GM21825 (cell line): ENCODE measurements around the gene EHD1.

Source experiments
- ATAC-seq: cut with Tn5 transposase; IDR thresholded peaks from one replicate; pipeline ENCODE4 v1.9.1; 2021; ENCODE audit warnings: mild to moderate bottlenecking, moderate library complexity; ENCODE audit not compliant: unreplicated experiment

EHD1 gene

DNA sequence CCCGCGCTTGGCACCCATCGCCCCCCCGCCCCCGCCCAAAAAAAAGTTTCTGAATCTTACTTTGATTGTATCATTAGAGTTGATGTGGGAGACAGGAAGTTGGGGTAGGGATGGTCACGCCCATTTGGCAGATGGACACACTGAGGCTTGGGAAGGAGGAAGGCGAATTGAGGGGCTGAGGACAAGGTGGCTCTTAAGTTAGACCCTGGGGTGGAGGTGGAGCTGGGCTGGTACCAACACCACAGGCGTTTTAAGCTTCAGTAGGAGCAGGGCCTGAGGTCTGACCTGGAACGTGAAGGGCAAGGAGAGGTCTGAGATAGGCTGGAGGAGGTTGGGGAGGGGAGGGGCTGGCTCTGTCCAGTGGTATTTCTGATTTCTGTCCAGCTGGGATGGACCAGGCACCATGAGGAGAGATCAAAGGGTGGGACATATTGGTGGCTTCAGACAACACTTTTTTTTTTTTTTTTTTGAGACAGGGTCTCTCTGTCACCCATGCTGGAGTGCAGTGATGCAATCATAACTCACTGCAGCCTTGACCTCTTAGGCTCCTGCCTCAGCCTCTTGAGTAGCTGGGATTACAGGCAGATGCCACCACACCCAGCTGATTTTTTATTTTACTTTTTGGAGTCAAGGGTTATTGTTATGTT, 33.2 kb downstream of the EHD1 start:
- no peak for ATAC-seq

DNA sequence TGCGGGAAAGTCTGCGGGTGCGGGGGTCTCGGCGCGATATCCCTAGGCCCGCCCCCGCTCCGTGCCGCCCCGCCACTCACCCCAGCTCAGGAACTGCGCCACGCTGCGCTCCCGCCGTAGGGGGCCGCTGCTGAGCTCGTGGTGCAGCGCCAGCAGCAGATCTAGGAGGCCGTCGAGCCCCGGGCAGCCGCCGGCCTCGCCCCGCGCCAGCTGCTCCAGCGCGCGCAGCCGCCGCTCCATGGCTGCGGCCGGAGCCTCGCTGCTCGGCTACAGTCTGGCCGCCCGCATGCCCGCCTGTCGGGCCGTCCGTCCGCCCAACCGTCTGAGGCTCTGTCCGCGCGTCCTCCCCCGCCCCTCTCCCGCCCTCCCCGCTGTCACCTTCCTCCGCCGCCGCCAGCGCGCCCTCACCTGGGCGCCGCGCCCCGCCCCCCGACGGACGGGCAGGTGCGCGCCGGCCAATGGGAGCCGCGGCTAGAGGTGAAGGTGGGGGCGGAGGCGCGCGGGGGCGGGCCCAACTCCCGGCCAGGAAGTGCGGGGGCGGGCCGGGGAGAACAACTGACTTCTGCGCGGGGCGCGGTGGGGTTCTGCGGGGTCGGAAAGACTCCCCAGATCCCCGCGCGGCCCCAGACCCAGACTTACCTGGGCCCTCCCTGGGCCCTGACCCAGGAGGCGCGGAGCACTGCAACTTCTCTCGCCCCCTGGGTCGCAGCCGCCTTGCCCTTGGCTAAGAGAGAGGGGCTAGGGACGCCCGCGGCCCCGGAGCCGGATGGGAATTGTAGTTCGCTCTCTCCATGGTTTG, 33.9 kb downstream of the EHD1 start, which contains the start of gene CDC42BPG:
Gene CDC42BPG, minus strand, starts transcription at position 324 of the 799 bp plus-strand sequence. Its CDS starts 84 bp downstream, at position 240.
- peak; percentile 36 for ATAC-seq

GRCh38 chr11:64843686-64844329, 34.6 kb downstream of the EHD1 start:
- ATAC-seq: no peak

GRCh38 chr11:64842851-64843685, 35.4 kb downstream of the EHD1 start:
- ATAC-seq: no peak

DNA sequence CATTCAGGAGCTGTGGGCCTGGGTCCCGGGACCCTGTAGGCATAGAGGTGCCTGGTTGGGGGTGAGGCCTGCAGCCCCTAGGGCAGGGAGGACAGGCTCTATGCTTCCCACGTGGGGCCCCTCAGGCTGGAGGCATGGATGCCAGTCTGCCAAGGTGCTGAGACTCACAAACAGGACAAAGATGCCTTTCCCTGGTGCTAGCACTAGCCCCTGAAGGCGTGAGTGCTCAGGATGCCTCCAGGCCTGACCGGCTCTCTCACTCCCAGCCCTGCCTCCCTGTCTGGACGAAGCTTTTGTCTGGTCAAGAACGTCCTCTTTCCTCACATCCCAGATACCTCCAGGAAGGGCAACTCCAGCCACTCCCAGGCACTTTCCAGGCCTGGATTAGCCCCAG, 36.1 kb downstream of the EHD1 start:
- ATAC-seq: no peak

DNA sequence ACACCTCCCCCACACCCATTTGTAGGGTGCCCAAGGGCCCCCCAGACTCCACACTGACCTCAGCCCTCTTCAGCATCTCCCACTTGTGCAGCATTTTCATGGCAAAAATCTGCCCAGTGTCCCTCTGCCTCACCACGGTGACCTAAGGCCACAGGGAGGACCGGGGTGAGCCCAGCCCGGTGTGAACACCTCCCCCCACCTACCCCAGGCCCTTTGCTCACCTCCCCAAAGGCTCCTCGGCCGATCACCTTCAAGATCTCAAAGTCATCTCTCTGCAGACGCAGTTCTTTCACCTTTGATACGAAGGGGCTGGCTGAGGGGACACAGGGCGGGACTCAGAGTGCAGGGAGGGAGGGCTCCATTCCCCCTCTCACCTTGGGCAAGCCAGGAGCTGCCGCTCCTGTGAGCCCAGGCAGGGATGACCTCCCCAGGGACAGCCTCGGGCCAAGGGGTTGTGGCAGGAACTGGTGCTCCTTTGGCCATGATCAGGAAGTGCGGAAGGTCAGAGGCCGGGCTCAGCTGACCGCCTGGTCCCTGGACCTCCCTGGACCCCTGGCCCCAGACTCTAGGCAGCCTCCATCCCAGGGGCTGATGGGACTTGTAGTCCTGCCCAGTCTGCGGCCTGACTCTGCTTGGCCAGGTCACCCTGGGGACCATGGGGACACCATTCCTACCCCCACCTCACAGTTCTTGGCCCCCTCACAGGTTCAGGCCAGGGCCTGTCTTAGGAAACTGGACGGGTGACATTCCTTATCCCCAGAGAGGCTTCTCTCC, 36.6 kb downstream of the EHD1 start:
- ATAC-seq: no peak

DNA sequence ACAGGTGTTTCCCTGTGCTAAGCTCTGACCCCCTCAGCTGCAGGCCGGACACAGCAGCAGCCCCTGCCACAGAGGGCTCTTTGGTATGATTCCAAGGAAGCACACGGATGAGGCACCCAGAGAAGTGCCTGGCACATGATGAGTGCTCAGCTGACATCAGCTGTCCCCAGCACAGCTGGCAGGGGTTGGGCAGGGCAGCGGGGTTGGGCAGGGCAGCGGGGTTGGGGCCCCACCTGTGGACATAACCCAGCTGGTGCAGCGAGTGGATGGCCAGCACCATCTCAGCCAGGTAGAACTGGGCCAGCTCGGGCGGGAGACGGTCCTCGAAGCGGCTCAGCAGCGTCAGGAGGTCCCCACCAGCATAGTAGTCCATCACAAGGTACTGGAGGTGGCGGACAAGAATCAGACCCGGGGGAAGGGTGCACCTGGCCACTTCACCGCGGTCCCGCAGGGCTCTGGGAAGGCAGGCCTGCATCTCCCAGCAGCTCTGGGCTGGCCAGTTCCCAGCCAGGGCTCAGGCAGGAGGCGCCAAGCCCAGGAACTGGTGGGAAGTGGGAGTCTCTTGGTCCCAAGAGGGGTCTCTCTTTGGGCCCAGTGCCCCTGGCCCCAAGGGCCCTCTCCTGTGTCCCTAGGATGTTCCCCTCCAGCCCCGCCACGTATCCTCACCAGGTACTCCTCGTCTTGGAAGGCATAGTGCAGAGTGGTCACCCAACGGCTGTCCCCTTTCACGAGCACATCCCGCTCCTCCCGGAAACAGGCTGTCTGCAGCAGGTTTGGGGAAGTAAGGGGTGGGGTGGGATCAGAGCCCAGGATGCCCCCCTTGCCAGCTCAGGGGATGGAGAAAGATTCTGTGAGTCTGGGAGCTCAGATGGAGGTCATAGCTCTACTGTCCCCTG, 38.3 kb downstream of the EHD1 start:
- ATAC-seq: no peak

DNA sequence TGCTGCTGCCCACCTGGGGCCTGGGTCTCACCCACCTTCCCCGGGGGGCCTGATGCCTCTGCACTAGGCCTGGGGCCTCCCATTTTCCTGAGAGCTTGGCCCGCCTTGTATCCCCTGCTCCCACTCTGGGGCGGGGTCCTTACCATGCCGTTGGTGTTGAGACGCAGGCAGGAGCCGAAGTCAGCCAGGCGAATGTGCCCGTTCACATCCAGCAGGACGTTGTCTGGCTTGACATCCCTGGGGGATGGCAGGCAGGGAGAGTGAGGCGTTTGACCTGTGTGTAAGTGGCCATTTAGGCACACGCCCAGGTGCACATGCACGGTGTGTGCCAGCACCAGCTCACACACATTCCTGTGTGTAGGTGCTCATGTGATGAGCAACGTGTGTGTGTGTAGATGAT, 39.1 kb downstream of the EHD1 start:
- ATAC-seq: no peak

DNA sequence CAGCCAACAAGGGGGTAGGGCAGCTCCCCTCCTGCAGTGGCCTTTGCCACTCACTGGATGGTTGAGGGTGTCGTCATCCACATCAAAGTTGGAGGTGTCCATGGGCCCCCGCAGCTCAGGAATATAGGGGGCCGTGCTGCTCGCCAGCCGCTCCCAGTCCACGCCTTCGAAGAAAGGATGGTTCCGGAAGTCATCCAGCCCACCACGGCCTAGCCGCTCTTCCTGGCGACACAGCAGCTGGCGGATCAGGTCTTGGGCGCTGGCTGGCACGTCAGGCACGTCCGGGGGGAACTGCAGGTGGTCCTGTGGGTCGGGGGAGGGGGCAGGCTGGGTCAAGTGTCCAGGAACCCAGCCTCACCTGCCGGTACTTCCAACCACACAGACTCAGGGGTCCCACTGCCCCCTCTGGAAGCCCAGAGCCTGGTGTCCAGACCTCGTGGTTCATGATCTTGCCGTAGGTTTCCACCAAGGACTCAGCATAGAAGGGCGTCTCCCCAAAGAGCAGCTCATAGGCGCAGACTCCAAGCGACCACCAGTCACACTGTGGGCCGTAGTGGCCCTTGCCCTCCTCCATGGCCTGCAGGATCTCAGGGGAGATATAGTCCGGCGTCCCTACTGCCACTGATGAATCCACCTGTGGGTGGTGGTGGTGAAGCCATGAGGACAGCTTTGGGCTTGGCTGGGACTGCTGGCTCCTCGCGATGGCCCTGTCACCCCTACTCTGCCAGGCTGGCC, 39.7 kb downstream of the EHD1 start:
- no peak for ATAC-seq

GRCh38 chr11:64837887-64838351, 40.5 kb downstream of the EHD1 start:
- ATAC-seq: no peak

DNA sequence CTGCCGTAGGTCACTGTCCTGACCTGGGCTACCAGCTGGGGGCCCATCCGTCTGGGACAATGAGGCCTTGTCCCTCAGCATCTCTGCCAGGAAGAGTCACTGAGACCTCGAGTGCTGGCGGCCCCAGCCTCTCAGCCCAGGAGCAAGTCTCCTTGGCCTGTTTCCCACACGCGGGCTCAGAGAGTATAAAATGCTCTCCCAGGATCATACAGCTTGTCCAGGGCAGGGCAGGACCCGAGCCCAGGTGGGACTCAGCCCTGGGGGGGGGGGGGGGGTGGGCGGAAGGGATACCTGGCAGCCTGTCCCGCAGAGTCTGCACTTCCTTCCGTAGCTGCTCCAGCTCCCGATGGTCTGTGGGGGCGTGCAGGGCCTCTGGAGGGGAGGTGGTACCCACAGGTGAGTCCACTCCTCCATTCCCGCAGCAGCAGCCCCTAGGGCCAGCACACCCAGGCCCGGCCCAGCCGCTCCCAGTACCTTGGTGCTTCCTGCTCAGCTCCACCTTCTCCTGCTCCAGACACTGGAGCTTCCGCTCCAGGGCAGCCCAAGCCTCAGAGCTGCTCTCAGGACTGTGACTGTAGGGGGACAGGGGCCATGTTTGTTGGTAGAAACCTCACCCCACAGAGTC, 41.9 kb downstream of the EHD1 start:
- ATAC-seq: no peak

GRCh38 chr11:64835616-64836447, 42.6 kb downstream of the EHD1 start:
- no peak for ATAC-seq

- no peak for ATAC-seq
Observed at GRCh38 chr11:64834723-64835615, 43.5 kb downstream of the EHD1 start.

GRCh38 chr11:64834031-64834722, 44.2 kb downstream of the EHD1 start:
- ATAC-seq: no peak

GRCh38 chr11:64833509-64833908, 44.9 kb downstream of the EHD1 start:
- ATAC-seq: no peak

DNA sequence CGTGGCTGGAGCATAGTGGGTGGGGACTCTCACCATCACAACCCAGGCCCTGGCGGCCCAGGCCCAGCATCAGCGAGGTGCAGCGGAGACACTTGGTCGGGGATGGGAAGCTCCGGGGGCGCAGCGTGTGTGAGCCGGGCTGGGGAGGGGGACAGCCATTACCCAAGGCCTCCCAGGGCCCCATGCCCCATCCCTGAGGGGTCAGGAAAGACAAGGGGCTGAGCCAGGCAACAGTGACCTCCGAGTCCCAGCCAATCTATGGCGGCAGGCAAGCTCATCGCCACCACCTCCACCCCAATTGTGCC, 45.3 kb downstream of the EHD1 start:
- no peak for ATAC-seq
